Measurements from ENCODE around the gene CCDC34.
"Not testable (repeated sequence)": the region's sequence is repeated elsewhere in the genome, so short reads cannot be mapped to it uniquely, and the experiment has no call there.

CCDC34 gene

DNA sequence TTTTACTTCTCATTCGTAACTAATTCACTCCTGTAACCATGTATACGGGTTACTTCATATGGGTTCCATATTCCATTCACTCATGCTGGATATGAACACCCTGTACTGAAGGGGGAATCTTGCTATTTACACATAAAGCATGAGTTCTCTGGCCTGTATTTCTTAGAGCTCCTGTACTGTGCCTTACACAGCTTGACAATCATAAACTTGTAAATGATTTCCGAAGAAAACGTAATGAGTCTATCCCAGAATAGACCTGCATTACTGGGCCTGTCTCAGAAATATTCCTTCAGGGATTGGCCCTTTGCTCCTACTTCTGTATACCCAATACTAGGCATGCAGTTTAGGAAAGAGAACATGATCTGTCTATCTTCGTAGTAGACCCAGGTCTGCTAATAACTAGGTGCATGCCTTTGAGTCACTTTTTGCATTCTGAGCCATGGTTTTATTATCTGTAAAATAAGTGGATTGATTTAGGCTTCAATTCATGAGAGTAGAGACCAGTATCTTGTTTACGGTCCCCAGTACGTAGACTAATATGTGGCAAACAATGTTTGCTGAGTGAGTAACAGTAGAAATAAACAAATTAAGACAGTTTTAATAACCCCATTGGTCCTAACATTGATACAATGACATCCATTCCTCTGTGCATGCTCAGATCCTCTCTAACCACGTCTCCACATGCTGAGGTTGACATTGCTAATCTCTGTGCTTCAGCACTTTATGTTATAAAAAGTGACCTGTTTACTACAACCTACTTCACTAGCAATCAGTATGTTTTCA is 1.2 kb downstream of the CCDC34 start:
- no peak for DNase-seq (ENCODE audit: low read depth, low spot score)

DNA sequence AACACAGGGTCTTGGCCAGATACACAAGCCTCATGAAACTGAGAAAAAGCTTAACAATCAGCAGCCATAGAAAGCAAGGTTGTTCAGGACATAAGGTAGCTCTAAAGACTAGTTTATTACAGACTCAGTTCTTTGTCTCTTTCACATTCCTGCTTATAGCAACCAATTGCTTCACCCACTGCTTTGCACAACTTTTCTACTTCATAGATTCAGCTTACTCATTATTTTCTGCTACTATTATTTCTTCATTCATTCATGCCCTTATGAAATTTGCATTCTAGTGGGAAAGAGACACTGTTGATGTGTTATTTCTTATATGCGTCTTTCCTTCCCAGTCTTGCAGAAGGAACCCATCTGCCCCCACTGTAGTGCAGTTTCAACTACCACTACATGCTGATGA is 4.7 kb downstream of the CCDC34 start:
- DNase-seq (ENCODE audit: low read depth, low spot score) = no peak

DNA sequence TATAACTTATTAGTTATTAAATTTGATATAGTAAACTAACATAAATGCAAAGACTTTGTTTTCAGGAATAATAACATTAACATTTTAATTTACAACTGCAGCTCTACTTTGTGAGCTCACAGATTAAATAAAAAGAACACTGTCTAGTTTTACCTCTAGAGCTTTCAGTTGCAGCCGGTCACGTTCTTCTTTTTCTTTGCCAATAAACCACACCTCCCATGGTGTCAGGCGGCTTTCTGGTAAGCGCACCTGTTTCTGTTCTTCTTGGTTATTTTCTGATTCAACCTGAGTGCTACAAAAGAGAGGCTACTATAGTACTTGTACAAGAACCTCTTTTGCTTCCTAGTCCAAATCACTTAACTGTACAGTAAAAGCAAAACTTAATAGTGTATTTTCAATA is 5.8 kb downstream of the CCDC34 start:
- DNase-seq (ENCODE audit: low read depth, low spot score) = no peak

DNA sequence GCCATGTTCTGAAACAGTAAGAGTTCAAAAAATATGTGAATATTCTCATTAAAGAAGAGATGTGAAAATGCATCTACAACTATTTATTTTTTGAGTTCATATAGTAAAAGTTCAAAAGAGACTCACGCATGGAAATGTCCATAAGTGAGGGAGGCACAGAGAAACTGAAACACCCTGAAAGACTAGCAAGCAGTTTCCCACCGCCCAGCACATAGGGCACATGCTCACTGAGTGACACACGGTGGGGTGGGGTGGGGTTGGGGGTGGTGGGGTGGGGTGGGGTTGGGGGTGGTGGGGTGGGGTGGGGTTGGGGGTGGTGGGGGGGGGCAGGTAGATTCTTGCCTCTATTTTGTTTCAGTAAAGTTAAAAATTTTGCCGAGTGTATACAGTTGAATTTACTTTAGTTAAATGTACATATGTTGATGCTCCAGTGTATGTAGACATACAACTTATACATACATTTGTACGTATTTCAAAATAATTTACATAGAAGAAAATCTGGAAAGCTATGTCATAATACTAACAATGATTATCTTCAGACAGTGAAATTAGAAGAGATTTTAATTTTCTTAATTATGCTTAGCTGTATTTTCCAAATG is 6.3 kb downstream of the CCDC34 start:
- DNase-seq (ENCODE audit: low read depth, low spot score) = no peak

DNA sequence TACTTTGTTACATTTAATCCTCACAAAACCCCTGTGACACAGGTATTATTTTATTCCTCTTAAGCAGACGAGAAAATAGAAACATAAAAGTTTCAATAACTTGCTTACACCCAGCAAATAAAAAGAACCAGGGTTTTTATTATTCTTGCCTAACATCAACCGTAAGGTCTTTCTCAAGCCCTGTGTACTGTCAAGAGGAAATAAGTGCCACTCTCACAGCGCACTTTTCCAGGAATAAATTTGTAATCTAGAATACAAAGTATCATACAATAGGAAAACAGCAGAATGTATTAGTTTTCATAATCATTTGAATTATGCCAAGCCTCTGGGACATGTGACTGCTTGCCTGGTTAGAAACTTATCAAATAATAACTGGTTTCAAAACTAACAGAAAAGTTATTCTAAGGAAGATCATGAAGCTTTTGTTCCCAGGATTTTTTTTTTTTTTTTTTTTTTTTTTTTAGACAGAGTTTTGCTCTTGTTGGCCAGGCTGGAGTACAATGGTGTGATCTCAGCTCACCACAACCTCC is 7.4 kb downstream of the CCDC34 start:
- DNase-seq (ENCODE audit: low read depth, low spot score) = no peak

DNA sequence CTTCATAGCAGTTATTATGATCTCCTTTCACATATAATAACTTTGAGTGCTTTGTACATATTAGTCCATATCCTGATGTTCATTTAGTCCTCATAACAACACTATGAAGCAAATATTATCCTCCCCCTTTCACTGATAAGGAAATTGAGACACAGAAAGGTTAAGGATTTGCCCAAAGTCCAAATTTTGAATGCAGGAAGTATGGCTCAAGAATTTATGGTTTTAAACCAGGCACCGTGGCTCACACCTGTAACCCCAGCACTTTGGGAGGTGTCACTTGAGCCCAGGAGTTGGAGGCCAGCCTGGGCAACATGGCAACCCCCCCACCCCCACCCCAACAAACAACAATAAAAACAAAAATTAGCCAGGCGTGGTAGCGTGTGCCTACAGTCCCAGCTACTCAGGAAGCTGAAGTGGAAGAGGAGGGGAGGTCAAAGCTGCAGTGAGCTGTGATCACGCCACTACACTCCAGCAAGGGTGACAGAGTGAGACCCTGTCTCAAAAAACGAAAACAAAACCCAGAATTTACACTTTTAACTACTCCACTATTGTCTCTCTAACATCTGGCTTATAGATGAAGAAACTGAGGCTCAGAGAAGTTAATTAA is 8.6 kb downstream of the CCDC34 start:
- no peak for DNase-seq (ENCODE audit: low read depth, low spot score)

DNA sequence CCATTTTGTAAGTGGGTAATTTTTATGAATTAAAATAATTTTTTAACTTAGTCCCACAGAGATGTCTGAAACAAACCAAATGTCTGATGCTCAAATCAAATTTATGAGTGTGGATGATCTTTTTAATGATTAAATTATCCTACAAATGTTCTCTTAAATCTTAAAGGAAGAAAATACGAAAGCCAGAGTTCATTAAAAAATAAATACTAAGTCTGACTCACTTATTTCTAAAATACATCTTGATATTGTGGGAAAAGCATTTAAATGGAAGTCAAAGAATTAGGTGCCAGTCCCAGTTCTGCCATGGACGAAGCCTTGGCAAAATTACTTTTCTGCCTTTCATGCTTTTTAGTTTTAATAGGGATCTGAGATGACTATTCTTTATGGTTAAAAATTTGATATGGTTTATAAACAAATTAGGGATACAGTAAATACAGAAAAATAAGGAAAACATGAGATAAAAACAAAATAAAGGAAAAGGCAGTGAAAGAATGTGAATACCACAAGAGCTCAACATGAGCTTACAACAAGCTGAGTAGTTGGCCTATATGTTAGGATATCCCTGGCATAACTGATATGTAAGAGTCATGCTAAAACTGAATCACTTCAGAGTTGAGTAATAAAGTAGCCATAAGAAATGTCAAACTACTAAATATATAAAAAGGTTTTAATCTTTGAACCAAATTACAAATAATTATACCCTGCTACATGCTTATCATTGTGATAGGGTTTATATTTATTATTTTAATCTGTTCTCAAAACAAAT is 9.2 kb downstream of the CCDC34 start:
- DNase-seq (ENCODE audit: low read depth, low spot score) = no peak

DNA sequence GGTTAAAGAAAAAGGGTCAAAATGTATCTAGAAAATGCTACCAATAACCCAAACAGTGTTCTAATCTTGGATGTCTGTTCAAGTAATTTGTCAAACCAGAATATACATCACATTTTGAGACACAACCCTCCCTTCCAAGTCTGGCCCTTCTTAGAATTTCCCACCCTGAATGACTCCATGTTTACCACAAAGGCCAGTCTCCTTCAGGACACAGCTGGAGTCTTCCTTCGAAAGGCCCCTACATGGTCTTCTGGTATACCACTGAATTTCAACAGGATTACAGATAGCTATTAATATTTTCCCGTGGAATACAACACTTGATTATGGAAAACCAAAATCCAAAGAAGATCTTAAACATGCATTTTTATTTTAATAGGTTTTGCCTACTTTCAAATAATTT is 10.2 kb downstream of the CCDC34 start:
- no peak for DNase-seq (ENCODE audit: low read depth, low spot score)

DNA sequence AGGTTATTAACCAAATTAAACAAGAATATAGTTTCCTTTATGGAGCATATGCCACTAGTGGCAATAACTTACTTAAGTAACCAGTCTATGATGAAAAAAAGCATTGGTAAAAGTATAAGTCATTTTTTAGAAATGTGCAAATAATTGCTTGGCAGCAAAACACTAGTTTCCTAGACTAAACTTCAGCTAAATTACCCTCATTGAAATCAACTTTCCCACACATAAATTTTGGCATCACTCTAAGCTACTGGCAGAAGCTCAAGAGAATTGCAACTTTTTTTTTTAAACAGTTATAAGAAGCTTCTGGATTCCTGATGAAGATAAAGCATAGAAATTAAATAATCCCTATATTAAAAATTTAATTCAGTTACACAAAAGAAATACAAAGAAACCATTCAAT is 12.5 kb downstream of the CCDC34 start:
- no peak for DNase-seq (ENCODE audit: low read depth, low spot score)

DNA sequence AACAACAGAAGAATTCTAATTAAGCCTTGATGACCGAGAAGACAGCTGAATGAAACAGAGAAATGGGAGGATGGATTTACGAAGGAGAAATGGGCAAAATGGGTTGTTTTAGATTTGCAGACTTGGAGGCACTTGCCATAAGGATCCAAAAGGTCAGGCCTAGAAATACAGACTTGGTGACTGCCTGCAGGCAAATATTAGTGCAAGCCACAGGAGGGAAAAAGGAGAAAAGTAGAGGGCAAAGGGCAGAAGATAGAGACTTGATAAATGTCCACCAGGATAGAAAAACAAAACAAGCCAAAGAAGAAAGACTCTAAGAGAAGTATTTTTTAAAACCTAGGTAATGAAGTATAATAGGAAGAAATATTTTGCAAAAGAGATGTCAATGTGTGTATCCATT is 13.1 kb downstream of the CCDC34 start:
- DNase-seq (ENCODE audit: low read depth, low spot score) = no peak

DNA sequence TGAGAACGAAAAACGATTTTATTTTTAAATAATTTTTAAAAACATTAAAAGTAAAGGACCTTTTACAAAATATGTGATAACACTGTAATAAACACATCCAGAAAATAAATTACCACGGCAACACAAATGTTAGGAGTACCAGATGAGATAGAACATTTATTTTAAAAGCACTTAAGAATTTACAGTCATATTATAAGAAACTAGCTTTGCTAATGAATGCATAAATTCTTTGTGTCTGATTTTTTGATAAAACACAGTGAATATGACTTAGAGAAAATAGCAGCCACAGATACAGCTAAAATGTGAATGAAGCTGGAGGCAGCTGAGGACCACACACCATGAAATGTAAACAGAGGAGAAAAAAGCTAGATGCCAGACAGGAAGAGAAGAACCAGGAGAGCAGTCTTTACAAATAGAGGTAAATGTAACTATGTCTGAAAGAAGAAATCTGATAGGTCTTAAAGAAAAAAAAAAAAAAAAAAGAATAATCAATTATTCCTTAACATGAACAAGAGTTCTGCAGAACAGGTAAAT is 14.6 kb downstream of the CCDC34 start:
- no peak for DNase-seq (ENCODE audit: low read depth, low spot score)

DNA sequence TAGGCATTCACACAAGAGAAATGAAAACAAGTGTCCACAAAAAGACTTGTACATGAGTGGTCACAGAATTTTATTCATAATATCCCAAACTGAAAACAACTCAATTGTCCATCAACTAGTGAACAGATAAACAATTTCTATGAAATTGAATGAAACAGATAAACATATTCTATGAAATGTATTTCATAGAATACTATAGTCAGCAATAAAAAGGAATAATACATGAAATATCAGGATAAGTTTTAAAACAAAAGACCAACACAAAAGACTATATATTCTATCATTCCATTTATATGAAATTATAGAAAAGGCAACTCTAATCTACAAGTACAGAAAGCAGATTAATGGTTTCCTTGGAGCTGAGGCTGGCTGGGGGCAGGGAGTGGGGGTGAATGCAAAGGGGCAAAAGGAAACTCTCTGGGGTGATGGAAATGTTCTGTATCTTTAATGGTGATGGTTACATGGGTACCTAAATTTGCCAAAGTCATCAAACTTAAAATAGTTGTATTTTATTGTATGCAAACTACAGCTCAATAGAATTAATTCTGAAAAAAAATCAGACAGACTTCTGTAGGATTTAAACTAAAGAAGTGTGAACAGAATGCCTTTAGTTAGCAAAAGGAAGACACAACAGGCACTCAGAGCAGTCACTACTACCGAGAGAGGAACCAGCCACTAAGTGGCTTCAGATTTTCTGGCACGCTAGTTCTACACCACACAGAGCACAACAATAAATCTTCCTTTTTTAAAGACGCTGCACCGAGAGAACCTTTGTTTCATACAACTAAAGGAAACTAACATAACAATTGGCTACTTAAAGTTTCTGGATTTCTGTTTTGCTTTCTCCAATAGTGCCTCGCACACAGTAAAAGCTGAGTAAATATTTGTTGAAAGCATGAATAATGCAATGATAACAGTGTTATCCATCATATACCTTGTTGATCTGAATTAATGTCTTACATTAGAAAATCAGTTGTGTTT is 15.4 kb downstream of the CCDC34 start:
- no peak for DNase-seq (ENCODE audit: low read depth, low spot score)

DNA sequence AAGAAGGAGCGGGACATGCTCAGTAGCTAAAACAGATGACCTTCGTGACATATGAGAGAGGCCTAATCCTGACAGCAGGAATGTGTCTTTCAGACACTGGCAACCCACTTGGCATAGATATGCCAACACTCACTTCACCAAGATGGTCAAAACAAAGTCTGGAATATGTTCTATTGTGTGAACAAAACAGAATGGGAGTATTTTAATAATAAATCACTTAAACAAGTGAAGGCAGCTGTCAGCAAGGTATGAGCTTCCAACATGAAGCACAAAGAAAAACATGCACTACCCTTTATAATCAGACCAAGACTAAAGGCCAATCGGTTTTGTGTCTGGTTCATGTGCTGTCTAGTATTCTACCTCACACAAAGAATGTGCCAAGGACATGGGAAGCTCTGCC is 23.1 kb downstream of the CCDC34 start:
- DNase-seq (ENCODE audit: low read depth, low spot score) = no peak

DNA sequence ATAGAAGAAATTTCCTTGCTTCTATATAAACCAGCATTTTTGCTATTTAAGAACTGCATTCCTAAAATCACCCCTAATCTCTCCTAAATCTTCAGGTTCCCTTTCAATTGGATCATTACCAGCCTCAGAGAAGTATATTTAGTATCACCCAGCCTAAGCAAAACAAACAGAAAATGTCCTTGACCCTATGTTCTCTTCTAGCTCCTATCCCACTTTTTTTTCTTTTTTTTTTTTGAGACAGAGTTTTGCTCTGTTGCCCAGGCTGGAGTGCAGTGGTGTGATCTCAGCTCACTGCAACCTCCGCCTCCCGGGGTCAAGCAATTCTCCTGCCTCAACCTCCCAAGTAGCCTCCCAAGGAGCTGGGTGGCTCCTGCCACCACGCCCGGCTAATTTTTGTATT is 28.3 kb downstream of the CCDC34 start:
- not testable (repeated sequence) for DNase-seq (ENCODE audit: low read depth, low spot score)

DNA sequence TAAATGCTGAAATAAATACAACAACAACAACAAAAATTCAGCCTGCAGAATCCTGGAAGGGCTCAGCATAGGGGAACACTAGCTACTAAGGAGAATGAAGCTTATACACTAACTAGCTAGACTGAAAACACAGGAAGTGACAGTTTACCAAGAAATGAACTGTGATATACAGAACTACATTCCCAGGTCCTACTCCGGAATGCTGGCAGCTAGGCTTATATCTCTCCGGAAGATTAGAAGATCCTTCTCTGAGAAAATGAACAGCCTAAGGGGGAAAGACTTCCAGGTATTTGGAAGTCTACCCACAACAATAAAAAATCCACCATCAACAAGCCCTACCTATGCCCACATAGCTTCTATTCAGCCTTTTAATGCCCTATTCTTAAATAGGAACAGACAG is 31.0 kb downstream of the CCDC34 start:
- no peak for DNase-seq (ENCODE audit: low read depth, low spot score)

DNA sequence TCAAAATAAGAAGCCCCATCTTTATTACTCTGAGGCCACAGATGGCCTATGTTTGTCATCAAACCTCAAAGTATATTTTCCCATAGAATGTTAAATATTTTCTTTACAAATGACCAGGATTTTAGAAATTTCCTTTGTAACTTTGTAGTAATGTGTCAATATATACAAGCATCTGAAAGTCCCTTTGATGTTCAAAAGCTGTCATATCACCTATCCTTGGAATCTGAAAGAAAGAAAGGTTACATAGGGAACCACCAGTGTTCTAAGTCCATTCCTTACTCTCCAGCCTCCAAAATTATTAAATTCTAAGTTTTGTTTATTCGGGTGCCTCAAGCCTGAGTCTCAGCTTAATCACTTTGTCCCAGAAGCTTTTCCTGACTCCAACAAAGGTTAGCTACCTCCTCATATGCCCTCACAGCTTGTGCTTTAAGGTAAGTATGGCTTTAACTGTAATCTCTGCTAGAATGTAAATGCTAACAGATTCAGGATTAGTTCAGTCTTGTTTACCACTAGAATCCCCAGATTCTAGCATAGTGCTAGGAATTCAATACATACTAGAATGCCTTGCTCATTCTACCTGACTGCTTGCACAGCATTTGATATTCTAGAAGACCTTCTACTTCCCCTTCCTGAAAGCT is 32.3 kb downstream of the CCDC34 start:
- no peak for DNase-seq (ENCODE audit: low read depth, low spot score)

DNA sequence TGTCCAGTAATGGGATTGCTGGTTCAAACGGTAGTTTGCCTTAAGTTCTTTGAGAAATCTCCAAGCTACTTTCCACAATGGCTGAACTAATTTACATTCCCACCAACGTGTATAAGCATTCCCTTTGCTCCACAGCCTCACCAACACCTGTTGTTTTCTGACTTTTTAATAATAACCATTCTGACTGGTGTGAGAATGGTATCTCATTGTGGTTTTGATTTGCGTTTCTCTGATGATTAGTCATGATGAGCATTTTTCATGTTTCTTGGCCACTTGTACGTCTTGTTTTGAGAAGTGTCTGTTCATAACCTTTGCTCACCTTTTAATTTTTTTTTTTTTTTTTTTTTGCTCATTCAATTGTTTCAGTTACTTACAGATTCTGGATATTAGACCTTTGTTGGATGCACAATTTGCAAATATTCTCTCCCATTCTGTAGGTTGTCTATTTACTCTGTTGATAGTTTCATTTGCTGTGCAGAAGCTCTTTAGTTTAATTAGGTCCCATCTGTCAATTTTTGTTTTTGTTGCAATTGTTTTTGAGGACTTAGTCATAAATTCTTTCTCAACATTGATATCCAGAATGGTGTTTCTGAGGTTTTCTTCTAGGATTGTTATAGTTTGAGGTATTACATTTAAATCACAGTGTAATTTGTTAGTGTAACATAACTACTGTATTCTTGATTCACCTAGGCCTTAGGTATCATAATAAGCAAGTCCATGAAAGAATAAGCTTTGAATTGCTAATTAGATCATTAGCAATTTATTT is 33.0 kb downstream of the CCDC34 start:
- DNase-seq (ENCODE audit: low read depth, low spot score) = no peak

DNA sequence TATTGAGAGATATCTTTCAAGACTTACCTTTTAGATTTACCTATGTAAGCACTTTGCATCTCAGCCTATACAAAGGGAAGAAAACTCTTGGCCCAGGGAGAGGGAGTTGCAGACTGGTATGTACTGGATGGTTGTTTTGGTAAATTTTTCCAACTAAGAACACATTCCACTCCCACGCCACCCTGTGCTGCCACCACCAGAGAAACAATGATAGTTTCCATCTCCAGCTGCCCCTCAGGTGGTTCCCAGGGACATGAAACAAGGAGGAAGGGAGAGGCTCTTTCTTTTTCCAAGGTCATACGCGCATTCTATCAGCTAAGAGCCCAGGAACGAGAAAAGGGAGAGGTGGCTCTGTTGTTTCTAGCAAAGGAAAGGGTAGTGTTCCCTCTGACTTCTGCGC is 34.4 kb downstream of the CCDC34 start:
- DNase-seq (ENCODE audit: low read depth, low spot score) = peak; percentile 69

DNA sequence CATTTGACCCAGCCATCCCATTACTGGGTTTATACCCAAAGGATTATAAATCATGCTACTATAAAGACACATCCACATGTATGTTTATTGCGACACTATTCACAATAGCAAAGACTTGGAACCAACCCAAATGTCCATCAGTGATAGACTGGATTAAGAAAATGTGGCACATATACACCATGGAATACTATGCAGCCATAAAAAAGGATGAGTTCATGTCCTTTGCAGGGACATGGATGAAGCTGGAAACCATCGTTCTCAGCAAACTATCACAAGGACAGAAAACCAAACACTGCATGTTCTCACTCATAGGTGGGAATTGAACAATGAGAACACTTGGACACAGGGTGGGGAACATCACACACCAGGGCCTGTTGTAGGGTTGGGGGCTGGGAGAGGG is 36.0 kb downstream of the CCDC34 start:
- DNase-seq (ENCODE audit: low read depth, low spot score) = not testable (repeated sequence)

All from ELF-1 (cell line).